Measurements from ENCODE around the gene EIF2AK3. TPM values are rescaled to one million over a fixed set of nuclear protein-coding genes. Genes with fewer than 3 reads are reported as not detected.
A peak's percentile ranks its signal among the peaks of the same experiment; 100 is the strongest.

The EIF2AK3 gene
- polyA plus RNA-seq, 3 donors = 2.0 to 6.6 (median 2.3) TPM

DNA sequence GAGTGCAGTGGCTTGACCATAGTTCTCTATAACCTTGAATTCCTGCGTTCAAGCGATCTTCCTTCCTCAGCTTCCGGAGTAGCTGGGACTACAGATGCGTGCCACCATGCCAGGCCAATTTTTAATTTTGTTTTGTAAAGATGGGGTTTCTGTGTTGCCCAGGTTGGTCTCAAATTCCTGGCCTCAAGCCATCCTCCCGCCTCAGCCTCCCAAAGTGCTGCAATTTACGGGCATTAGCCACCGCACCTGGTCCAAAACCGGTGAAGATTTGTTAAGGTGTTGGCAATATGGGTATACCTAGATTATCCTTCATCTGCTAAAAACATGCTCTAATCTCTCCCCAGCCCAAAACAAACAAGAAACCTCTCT is 1.3 kb upstream of the EIF2AK3 start:
- Histone ChIP-seq H3K9me3 (replicated peaks in 1 of 2; ENCODE audit: control insufficient read depth in 1 of 2, insufficient read depth in 1 of 2, low read length in 2 of 2) (no peaks in the 10 kb centered on the region), H3K27me3 (ENCODE audit: control insufficient read depth in 2 of 2, insufficient read depth in 2 of 2, low read length in 2 of 2) (no peaks in the 10 kb centered on the region), H3K9ac (ENCODE audit: insufficient read depth, low read length, poor library complexity, severe bottlenecking) (peak overlapping the region; percentile 97), H2AFZ (ENCODE audit: insufficient read depth, low read depth, low read length, poor library complexity, severe bottlenecking) (no peak overlapping the region), H3K4me2 (replicated peaks; ENCODE audit: extremely low read depth, low read length, poor library complexity, severe bottlenecking) (peak overlapping the region; percentile 58), H3K36me3 (replicated peaks in 1 of 2; ENCODE audit: control insufficient read depth in 1 of 2, insufficient read depth in 2 of 2, low read length in 2 of 2) (no peaks in the 10 kb centered on the region), H3K27ac (ENCODE audit: low read depth in 1 of 2, low read length in 2 of 2) (peak overlapping the region; percentile 99), H4K20me1 (ENCODE audit: insufficient read depth, low read length) (peaks cover 22% of the 10 kb centered on the region), H3K4me3 (replicated peaks in 1 of 3; ENCODE audit: low read depth in 2 of 3, low read length in 3 of 3) (peak overlapping the region; percentile 61 to 64 (median 63)), H3K4me1 (ENCODE audit: control insufficient read depth in 1 of 2, insufficient read depth in 2 of 2, low read length in 2 of 2) (peaks cover 16 to 22% of the 10 kb centered on the region in 2 donors), H3K79me2 (ENCODE audit: insufficient read depth, low read length) (peaks cover 34% of the 10 kb centered on the region)
- H3K36me3 Mint-ChIP-seq = no peaks in the 10 kb centered on the region
- no peak overlapping the region for H3K27ac Mint-ChIP-seq
- TF ChIP-seq, protein P1, sequence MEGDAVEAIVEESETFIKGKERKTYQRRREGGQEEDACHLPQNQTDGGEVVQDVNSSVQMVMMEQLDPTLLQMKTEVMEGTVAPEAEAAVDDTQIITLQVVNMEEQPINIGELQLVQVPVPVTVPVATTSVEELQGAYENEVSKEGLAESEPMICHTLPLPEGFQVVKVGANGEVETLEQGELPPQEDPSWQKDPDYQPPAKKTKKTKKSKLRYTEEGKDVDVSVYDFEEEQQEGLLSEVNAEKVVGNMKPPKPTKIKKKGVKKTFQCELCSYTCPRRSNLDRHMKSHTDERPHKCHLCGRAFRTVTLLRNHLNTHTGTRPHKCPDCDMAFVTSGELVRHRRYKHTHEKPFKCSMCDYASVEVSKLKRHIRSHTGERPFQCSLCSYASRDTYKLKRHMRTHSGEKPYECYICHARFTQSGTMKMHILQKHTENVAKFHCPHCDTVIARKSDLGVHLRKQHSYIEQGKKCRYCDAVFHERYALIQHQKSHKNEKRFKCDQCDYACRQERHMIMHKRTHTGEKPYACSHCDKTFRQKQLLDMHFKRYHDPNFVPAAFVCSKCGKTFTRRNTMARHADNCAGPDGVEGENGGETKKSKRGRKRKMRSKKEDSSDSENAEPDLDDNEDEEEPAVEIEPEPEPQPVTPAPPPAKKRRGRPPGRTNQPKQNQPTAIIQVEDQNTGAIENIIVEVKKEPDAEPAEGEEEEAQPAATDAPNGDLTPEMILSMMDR (IDR thresholded peaks at IDR 0.05) = no peak
- DNase-seq = no peak
- H3K27me3 Mint-ChIP-seq (ENCODE audit: low read depth in 3 of 3) = peaks cover 0 to 5% (median 3%) of the 10 kb centered on the region in 3 donors
- intact Hi-C loops (cut with micrococcal nuclease) = loop anchor here (2.0 to 10.0 kb wide), 4 partner anchors 36 to 574 kb away; partner anchors contain the start of genes RPIA (in 2 of the 2) and KRCC1 (in 1 of the 2)
- 100% methylated on average over 2 of the region's 8 CpGs for WGBS (ENCODE audit: insufficient coverage)
- peaks cover 7% of the 10 kb centered on the region for H3K4me1 Mint-ChIP-seq
- peaks cover 0 to 3% (median 0%) of the 10 kb centered on the region in 7 donors for H3K9me3 Mint-ChIP-seq
- no peak overlapping the region for H3K4me3 Mint-ChIP-seq

DNA sequence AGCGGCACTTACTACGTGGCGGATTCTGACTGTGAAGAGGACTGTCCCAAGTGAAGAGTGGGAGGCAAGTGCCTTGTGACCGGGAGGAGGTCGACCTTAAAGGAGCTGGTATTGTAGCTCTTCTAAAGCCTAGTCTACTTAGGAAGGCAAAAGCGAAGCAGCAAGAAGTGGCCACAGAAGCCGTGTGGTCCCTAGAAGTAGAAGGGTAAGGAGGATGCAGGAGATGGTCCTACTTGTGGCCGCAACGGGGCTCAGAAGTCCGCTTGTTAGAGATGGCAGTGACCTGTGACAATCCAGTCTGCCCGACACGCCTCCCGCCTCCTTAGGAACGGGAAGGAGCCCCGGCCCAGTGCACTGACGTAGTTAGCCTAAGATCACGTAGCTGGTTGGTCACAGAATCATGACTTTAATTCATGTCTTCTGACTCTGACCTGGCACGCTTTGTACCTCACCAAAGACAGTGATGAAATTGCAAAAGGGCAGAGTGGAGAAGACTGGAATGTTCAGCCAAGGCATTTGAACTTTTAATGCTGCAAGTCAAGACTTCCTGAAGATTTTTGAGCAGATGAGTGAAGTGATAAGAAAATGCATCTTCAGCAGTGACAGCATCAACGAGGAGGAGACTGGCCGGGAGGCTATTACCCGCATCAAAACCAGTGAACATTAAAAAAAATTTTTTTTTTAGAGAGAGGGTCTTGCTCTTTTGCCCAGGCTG is 749 bp upstream of the EIF2AK3 start:
- no peaks in the 10 kb centered on the region for H3K9me3 ChIP-seq (replicated peaks in 1 of 2; ENCODE audit: control insufficient read depth in 1 of 2, insufficient read depth in 1 of 2, low read length in 2 of 2)
- H3K4me1 ChIP-seq (ENCODE audit: control insufficient read depth in 1 of 2, insufficient read depth in 2 of 2, low read length in 2 of 2) = peaks cover 16 to 22% of the 10 kb centered on the region in 2 donors
- TF ChIP-seq, protein P1 (IDR thresholded peaks at IDR 0.05) = no peak
- H3K27me3 ChIP-seq (ENCODE audit: control insufficient read depth in 2 of 2, insufficient read depth in 2 of 2, low read length in 2 of 2) = no peaks in the 10 kb centered on the region
- H3K9me3 Mint-ChIP-seq = peaks cover 0 to 3% (median 0%) of the 10 kb centered on the region in 7 donors
- peaks cover 0 to 5% (median 3%) of the 10 kb centered on the region in 3 donors for H3K27me3 Mint-ChIP-seq (ENCODE audit: low read depth in 3 of 3)
- H4K20me1 ChIP-seq (ENCODE audit: insufficient read depth, low read length) = peaks cover 23% of the 10 kb centered on the region
- peak overlapping the region; percentile 97 for H3K9ac ChIP-seq (ENCODE audit: insufficient read depth, low read length, poor library complexity, severe bottlenecking)
- H3K4me2 ChIP-seq (replicated peaks; ENCODE audit: extremely low read depth, low read length, poor library complexity, severe bottlenecking) = peak overlapping the region; percentile 58
- WGBS (ENCODE audit: insufficient coverage) = 0% methylated on average over 18 of the region's 21 CpGs
- H2AFZ ChIP-seq (ENCODE audit: insufficient read depth, low read depth, low read length, poor library complexity, severe bottlenecking) = no peak overlapping the region
- H3K79me2 ChIP-seq (ENCODE audit: insufficient read depth, low read length) = peaks cover 39% of the 10 kb centered on the region
- H3K4me3 ChIP-seq (replicated peaks in 1 of 3; ENCODE audit: low read depth in 2 of 3, low read length in 3 of 3) = peak overlapping the region; percentile 61 to 64 (median 63)
- peak; percentile 98 to 99 (median 99) for DNase-seq
- H3K4me3 Mint-ChIP-seq = no peak overlapping the region
- peaks cover 0 to 2% of the 10 kb centered on the region in 2 donors for H3K36me3 Mint-ChIP-seq
- H3K4me1 Mint-ChIP-seq = peaks cover 7% of the 10 kb centered on the region
- intact Hi-C loops (cut with micrococcal nuclease) = loop anchor here (2.0 to 10.0 kb wide), 5 partner anchors 21 to 573 kb away; partner anchors contain the start of genes RPIA (in 2 of the 2) and KRCC1 (in 1 of the 2)
- no peak overlapping the region for H3K27ac Mint-ChIP-seq
- no peaks in the 10 kb centered on the region for H3K36me3 ChIP-seq (replicated peaks in 1 of 2; ENCODE audit: control insufficient read depth in 1 of 2, insufficient read depth in 2 of 2, low read length in 2 of 2)
- peak overlapping the region; percentile 99 for H3K27ac ChIP-seq (ENCODE audit: low read depth in 1 of 2, low read length in 2 of 2)

Measured in CD14-positive monocyte (primary cell).